22Rv1 (cell line): Measurements from ENCODE around the gene CHD9NB.

Experiments
- ZFX ChIP-seq: fragments of 450-650 bp; IDR thresholded peaks from 2 replicates; pipeline ENCODE4 v1.6.1; 2017; ENCODE audit warnings: antibody characterized with exemption, borderline replicate concordance
- TF ChIP-seq, protein P1 (sequence below): fragments of 450-650 bp; IDR thresholded peaks from 2 replicates; pipeline ENCODE4 v1.5.1; 2017; ENCODE audit warnings: mild to moderate bottlenecking

DNA sequence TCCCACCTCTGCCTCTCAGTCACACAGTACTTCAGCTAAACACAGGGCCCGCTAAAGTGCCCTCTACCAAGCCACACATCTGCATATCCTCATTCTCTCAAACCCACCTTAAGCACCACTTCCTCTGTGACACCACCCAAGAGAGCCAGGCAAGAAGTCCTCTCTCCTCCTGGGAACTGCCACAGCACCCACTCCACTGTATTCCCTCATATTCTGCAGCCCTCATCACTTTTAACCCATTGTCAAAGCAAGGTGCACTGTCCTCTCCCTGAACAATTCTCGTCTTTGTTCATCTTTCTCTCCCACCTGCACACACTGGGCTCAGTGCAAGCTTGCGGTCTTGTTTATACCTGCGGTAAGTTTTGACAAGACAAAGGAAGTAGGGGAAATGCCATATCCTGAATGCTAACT, 15.7 kb upstream of the CHD9NB start:
- TF ChIP-seq, protein P1, sequence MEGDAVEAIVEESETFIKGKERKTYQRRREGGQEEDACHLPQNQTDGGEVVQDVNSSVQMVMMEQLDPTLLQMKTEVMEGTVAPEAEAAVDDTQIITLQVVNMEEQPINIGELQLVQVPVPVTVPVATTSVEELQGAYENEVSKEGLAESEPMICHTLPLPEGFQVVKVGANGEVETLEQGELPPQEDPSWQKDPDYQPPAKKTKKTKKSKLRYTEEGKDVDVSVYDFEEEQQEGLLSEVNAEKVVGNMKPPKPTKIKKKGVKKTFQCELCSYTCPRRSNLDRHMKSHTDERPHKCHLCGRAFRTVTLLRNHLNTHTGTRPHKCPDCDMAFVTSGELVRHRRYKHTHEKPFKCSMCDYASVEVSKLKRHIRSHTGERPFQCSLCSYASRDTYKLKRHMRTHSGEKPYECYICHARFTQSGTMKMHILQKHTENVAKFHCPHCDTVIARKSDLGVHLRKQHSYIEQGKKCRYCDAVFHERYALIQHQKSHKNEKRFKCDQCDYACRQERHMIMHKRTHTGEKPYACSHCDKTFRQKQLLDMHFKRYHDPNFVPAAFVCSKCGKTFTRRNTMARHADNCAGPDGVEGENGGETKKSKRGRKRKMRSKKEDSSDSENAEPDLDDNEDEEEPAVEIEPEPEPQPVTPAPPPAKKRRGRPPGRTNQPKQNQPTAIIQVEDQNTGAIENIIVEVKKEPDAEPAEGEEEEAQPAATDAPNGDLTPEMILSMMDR: no peak
- no peak for TF ChIP-seq ZFX
